GM12873 (cell line): ENCODE results near the gene IRF8.

Experiments used
- TF ChIP-seq, protein P1 (sequence below): IDR thresholded peaks from 2 replicates; pipeline ENCODE4 v1.5.1; 2012; ENCODE audit warnings: low read depth, mild to moderate bottlenecking, moderate library complexity, low read length, control low read depth; ENCODE audit not compliant: insufficient read depth; ENCODE audit errors: missing control alignments

IRF8 gene

DNA sequence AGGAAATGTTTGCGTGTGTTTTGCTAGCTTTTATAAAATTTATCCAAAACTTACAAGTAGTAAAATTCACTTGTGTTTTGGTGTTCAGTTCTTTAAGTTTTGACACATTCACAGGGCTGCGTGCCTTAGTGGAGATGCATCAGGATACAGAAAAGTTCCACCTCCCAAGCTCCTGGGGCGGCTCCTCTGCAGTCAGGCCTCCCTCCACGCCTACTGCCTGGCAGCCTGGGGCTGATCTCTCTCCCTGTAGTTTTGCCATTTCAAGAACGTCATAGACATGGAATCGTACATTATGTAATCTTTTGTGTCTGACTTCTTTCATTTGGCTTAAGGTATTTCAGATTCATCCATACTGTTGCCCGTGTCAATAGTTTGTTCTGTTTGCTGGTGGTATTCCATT lies 27.2 kb upstream of the IRF8 start:
- TF ChIP-seq, protein P1, sequence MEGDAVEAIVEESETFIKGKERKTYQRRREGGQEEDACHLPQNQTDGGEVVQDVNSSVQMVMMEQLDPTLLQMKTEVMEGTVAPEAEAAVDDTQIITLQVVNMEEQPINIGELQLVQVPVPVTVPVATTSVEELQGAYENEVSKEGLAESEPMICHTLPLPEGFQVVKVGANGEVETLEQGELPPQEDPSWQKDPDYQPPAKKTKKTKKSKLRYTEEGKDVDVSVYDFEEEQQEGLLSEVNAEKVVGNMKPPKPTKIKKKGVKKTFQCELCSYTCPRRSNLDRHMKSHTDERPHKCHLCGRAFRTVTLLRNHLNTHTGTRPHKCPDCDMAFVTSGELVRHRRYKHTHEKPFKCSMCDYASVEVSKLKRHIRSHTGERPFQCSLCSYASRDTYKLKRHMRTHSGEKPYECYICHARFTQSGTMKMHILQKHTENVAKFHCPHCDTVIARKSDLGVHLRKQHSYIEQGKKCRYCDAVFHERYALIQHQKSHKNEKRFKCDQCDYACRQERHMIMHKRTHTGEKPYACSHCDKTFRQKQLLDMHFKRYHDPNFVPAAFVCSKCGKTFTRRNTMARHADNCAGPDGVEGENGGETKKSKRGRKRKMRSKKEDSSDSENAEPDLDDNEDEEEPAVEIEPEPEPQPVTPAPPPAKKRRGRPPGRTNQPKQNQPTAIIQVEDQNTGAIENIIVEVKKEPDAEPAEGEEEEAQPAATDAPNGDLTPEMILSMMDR: no peak

DNA sequence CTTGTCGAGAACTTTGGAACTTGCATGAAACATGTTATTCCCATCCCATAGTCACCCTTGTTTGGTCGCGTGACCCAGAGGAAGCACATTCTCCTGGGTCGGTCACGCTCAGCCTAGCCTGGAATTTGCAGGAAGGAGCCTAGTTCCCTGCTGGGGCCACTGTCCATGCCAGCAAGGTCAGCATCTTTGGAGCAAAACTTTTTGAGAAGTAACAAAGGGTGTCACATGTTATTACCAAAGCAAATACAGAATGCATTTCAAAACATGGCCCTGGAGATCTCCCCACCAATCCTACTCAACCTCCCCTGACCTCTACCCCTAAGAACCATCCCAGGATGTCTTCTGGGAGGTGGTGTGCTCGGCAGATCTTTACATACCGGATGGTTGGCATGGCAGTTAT lies 26.2 kb upstream of the IRF8 start:
- TF ChIP-seq, protein P1: no peak

DNA sequence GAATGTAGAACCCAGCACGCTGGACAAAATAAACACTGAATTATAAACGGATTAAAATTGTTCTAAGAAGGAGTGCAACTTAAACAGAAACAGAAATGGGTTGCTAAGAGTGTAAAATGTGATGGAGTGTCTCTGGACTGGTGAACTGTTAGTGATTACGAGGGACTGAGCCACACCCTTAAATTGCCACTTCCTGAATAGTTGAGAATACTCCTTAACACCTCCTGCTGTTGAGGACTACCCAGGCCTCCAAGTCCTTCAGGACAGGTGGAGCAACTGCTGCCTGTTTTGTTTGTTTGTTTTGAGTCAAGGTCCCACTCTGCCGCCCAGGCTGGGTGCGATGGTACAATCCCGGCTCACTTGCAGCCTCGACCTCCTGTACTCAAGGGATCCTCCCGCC lies 25.8 kb upstream of the IRF8 start:
- TF ChIP-seq, protein P1: no peak

DNA sequence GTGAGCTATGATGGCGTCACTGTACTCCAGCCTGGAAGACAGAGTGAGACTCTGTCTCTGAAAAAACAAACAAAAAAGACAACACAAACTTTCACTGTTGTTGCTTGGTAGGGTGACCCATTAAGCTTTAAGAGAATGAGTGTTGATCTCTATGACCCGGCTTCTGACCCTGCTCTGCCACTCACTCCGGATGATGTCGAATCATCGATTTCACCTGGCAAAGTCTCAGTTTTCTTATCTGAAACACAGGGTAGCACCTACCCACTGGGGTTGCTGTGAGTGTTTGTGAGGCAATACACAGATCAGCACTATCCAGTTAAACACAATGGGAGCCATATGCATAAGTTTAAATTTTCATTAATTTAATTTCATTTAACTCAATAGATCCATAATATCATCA lies 20.6 kb upstream of the IRF8 start:
- TF ChIP-seq, protein P1: no peak

DNA sequence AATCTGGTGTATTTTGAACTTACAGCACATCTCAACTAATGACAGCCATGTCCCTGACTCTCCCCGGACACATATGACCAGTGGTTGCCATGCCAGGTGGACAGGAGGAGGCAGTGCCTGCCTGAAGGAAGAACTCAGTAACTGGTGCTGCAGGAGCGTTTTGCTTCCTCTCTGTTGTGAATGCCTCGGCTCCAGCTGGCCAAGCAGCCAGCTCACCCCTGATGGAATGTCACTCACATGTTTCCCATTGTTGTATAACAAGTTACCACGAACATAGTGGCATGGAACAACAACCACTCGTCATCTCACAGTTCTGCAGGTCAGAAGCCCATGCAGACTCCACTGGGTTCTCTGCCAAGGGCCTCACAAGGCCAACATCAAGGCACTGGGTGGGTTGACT lies 20.1 kb upstream of the IRF8 start:
- TF ChIP-seq, protein P1: no peak

DNA sequence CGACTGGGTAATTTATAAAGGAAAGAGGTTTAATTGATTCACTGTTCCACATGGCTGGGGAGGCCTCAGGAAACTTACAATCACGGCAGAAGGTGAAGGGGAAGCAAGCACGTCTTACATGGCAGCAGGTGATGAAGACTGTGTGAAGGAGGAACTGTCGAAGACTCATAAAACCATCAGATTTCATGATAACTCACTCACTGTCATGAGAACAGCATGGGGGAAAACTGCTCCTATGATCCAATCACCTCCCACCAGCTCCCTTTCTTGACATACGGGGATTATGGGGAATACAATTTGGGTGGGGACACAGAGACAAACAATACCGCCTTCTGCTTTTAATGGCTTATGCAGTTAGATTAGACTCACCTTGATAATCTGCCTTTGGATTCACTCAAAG lies 19.4 kb upstream of the IRF8 start:
- TF ChIP-seq, protein P1: no peak

- TF ChIP-seq, protein P1: no peak
These were observed 18.8 kb upstream of the IRF8 start for GRCh38 chr16:85879975-85880831.
